Activated CD4-positive, alpha-beta T cell treated with anti-CD3 and anti-CD28 coated beads, Interleukin-2, amount 50 U/mL, for 48 hours (primary cell): ENCODE data around the gene UNC45A.
"Not testable (repeated sequence)": the region's sequence is repeated elsewhere in the genome, so short reads cannot be mapped to it uniquely, and the experiment has no call there.

Experiments used
- DNase-seq, 2 experiments: peaks; one replicate each; pipeline ENCODE4 v3.0.0-alpha.2; 2020

UNC45A gene

DNA sequence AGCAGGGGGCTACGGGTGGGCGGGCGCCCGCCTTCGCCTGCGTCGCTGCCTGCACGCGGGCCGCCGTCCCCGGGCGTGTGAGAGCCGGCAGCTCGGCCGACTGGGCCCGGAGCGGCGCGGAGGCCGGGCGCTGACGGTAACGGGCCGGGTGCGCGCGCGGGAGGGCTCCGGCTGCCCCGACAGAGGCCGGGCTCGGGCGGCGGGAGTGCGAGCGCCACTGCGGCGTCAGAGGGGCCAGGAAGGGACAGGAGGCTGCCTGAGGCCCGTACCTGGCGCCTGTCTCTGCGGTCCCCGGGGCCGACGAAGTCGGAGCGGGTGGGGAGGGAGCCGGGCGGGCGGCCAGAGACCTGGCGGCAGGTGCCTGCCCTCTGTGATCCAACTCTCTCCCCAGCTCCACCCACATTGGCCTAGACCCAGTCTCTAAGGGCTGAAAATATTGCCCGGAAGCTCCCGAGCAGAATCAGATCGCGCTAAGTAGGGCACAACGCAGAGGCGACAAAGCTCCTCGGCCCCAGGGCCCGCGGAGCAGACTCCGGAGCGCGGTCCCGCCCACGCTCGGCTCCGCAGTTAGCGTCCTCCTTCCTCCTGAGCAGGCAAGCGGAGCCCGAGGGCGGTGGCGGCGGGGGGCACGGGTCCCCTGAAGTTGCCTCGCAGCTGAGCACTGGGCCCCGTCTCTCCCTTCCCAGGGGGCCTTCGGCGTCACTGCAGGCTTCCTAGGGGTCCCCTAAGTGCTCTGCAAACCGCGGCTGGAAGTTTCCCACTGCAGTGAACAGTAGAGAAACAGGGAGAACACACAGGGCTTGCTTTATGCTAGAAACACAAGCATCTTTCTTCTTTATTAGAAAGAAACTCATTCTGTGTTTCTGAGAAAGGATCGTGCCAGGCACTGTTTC is 32.0 kb upstream of the UNC45A start, which contains the start of gene MAN2A2:
Gene MAN2A2, plus strand, starts transcription at position 463 of the 893 bp plus-strand sequence. CDS start 906 bp downstream, outside the sequence.
- peak; percentile 83 to 86 for DNase-seq

DNA sequence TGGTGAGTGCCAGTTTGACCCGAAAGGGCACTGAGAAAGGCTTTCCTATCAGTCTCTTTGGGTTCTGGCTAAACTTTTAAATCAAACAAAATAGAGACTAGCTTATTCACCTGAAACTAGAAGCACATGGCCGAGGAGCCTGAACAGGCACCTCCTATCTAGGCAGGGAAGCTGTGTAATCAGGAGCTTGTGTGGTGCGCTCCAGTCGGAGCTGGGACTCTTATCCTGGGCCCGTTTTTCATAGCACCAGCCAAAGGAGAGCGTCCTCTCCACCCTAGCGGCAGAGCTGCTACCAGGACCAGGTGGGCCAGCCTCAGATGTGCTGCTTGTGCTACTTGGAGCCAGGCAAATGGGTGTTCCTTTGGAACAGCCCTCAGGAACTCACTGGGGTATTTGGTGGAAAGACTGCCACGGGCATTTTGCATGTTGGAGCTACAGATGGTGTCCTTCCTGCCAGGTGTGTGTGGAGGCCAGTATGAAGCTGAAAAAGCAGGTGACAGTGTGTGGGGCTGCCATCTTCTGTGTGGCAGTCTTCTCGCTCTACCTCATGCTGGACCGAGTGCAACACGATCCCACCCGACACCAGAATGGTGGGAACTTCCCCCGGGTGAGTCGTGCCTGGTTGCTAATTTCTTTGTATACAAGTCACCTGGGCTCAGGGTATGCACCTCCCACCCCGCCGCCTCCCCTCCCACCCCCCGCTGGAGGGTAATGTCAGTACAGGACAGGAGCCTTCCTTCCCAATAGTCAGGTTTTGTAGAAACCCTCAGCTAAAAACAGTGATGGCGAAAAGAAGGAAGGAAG is 31.1 kb upstream of the UNC45A start:
- DNase-seq, result peak in 1 of 2 experiments; percentile 23

DNA sequence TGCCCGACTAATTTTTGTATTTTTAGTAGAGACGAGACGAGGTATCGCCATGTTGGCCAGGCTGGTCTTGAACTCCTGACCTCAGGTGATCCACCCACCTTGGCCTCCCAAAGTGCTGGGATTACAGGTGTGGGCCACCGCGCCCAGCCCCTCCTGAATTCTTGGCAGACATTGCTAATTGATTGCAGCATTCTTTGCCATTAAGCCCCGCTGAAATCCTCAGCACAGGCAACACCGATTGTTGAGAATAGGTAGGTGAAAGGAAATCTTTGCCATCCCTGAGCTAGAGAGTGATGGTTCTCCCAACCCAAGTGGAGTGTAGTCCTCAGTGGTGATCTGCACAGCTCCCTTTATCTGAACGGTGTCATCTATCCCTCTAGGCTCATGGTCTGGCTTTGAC is 30.3 kb upstream of the UNC45A start:
- no peak for DNase-seq

DNA sequence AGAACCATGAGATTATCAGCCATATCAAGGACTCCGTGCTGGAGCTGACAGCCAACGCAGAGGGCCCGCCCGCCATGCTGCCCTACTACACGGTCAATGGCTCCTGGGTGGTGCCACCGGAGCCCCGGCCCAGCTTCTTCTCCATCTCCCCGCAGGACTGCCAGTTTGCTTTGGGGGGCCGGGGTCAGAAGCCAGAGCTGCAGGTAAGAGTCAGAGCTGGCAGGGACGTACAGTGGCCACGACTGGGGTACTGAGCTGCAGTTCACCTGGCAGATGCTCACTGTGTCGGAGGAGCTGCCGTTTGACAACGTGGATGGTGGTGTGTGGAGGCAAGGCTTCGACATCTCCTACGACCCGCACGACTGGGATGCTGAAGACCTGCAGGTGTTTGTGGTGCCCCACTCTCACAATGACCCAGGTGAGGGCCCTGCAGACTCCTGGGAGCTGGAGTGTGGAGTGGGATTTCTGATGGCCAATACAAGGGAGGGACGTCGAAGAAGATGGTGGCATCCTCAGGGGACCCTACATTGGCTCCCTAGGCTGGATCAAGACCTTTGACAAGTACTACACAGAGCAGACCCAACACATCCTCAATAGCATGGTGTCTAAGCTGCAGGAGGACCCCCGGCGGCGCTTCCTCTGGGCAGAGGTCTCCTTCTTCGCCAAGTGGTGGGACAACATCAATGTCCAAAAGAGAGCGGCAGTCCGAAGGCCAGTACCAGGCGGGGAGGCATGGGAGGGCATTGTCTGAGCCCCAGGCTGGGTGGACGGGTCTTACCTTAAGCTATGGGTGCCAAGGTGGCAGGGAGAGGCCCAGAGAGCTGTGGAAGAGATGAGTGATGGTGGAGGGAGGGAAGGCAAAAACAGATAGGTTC is 29.5 kb upstream of the UNC45A start:
- DNase-seq, result no peak

DNA sequence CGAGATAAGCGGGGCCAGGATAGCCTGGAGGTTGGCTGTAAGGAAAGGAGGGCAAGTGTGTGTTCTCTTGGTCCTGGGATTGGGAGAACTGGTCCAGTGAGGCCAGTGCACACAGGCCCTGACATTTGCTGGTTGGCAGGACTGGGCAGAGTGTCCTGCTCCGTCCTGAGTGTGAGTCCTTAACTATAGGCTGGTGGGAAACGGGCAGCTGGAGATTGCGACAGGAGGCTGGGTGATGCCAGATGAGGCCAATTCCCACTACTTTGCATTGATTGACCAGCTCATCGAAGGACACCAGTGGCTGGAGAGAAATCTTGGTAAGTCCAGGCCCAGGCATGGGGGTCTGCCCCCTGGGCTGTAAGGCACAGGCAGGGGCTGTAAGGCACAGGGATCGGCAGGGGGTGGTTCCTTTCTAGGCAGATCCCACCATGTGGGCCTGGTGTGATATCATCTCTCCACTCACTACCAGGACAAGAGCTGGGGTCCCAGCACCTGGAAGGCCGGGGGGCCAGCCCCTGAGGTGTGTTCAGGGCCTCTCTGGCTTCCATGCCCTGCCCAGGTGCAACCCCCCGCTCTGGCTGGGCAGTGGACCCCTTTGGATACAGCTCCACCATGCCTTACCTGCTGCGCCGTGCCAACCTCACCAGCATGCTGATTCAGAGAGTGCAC is 28.8 kb upstream of the UNC45A start:
- DNase-seq, result no peak

DNA sequence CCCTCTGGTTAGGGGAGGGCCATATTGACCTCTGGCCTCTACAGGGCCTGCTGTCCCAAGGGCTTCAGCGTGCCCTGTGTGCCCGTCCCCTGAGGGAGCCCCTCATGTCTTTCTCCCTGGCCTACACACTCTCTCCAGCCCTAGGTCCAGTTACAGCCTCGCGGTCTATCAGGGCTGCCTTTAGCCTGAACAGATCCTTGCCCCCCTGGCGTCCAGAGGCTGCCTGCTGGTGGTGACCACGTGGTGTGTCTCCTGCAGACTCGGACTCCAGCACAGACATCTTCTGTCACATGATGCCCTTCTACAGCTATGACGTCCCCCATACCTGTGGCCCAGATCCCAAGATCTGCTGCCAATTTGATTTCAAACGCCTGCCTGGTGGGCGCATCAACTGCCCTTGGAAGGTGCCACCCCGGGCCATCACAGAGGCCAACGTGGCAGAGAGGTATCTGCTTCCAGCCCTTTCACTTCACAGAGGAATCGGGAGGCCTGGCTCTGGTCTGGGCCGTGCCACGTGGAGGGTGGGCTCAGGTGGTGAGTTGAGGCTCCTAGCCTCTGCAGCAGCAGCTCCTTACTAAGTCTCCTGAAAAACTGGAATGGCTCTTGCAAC is 27.9 kb upstream of the UNC45A start:
- DNase-seq, result no peak

DNA sequence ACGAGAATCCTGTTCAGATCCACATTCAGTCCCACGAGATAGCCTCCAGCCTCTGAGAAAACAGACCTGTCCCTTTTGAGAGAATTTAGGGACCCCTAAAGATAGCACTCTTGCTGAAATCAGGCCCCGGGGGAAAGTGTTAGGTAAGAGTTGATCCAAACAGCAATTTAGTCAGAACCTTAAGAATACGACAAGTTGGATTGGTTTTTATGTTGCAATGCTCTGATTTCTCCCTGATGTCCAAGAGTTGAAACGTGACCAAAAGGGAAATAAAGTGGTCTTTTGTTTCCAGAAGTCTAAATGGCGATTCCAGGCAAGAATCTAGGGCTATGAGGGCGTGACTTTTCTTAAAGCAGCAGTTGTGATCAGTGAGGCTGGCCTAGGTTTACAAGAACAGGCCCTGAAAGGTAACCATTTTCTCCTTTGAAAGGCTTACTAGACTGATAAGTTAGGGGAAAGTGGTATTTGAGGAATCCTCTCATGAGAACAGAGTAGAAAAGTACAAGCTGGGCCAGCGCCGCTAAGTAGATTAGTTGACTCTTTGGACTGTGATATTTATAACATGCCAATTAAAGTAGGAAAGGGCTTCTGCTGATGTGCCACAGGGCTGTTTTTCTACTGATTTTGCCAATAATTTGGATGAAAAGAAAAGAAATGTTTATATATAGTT is 27.1 kb upstream of the UNC45A start:
- DNase-seq, result no peak

DNA sequence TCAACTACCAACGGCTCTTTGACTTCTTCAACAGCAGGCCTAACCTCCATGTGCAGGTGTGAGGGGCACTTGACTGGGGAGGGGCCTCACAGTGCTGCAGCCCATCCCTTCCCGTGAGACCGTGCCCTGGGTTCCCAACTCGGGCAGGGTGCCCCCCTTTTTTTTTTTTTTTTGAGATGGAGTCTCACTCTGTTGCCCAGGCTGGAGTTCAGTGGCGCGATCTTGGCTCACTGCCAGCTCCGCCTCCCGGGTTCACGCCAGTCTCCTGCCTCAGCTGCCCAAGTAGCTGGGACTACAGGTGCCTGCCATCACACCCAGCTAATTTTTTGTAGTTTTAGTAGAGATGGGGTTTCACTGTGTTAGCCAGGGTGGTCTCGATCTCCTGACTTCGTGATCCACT is 25.6 kb upstream of the UNC45A start:
- not testable (repeated sequence) for DNase-seq

DNA sequence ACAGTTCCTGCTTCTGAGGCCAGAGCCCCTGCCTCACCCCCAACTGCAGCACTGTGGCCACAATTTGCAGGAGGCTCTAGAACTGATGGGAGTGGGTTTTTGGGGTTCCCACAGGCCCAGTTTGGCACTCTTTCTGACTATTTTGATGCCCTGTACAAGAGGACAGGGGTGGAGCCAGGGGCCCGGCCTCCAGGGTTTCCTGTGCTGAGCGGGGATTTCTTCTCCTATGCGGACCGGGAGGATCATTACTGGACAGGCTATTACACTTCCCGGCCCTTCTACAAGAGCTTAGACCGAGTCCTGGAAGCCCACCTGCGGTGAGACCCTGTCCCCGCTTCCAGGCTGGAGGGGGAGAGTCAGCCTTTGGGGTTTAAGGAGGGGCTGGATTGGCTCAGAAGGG is 25.1 kb upstream of the UNC45A start:
- DNase-seq, result no peak

DNA sequence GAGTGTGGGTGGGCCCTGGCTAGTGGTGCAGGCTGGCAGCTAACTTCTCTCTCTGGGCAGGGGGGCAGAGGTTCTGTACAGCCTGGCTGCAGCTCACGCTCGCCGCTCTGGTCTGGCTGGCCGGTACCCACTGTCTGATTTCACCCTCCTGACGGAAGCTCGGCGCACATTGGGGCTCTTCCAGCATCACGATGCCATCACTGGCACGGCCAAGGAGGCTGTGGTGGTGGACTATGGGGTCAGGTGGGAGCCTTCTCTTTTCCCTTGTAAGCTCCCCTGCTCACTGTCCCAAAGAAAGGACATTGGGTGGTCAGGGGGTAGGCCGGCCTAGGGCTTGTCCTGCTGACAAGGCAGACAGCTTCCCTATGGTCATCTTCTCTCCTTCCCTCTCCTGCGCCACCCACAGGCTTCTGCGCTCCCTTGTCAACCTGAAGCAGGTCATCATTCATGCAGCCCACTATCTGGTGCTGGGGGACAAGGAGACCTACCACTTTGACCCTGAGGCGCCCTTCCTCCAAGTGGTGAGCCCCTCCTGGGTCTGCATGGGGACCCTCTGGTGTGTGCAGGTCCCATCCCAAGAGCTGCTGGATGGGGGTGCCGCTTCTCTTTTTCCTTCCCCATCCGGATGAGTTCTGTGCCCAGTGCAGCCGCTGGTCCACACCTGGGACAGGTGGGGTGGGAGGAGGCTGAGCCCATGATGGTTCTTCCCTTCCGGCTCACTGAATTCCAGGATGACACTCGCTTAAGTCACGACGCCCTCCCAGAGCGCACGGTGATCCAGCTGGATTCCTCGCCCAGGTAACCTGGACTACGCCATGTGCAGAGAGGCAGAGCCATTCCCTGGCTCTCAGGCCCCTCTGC is 24.4 kb upstream of the UNC45A start:
- no peak for DNase-seq

DNA sequence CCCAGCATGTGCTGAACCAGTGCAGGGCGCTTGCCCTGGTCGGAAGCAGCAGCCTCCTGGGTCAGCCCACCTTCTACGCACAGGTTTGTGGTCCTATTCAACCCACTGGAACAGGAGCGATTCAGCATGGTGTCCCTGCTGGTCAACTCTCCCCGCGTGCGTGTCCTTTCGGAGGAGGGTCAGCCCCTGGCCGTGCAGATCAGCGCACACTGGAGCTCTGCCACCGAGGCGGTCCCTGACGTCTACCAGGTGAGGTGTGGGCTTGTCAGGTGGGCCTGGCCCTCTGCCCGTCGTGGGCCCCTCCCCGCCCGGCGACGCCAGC is 23.8 kb upstream of the UNC45A start:
- DNase-seq, result no peak

DNA sequence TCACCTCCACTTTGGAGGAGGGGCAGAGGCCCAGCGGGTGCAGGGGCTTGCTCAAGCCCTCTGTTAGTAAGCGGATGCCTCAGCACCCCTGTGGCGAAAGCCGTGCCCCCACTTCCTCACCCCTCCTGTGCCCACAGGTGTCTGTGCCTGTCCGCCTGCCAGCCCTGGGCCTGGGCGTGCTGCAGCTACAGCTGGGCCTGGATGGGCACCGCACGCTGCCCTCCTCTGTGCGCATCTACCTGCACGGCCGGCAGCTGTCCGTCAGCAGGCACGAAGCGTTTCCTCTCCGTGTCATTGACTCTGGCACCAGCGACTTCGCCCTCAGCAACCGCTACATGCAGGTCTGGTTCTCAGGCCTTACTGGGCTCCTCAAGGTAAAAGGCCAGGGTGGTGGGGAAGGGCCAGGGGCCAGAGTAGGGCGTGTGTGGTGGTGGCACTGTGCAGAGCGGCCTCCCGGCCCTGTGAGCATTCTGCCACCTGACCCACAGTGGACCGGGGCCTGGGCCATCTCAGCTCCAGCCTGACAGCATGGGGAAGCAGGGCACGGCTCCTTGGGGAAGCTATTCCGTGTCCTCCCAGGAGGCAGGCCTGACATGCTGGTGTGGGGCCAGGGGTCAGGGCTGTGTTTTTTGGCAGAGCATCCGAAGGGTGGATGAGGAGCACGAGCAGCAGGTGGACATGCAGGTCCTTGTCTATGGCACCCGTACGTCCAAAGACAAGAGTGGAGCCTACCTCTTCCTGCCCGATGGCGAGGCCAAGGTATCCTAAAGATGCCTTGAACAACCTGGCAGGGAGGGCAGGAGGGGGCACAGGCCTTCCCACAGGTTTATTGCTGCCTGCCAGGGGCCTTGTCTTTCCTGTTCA is 22.9 kb upstream of the UNC45A start:
- no peak for DNase-seq

DNA sequence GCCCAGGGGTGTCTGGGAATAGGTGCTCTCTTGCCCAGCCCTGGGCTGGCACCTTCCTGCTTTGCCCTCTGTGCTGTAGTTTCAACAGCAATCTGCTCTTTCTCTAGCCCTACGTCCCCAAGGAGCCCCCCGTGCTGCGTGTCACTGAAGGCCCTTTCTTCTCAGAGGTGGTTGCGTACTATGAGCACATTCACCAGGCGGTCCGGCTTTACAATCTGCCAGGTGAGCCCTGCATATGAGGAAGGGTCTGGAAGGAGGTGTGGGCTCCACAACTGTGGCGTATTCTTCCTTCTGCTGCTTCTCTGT is 22.4 kb upstream of the UNC45A start:
- no peak for DNase-seq

DNA sequence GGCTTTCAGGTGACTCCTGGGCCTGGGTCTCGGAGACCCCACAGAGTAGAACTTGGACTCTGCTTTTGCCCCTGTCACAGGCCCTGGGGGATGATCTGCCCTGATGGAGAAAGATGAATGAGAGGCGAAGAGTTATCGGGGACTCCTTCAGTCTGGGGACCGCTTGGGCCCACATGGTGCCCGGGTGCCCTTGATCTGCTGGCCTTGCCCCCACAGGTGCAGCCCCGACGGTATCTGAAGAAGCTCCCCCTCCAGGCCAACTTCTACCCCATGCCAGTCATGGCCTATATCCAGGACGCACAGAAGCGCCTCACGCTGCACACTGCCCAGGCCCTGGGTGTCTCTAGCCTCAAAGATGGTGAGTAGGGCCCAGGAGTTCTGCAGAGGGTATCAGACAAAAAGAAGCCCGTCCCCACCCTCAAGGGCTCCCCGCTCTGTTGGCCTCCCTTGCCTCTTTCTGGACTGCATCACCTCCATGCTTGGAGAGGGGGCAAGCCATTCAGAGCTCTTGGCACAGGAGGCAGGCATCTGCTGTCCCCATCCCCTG is 21.6 kb upstream of the UNC45A start:
- no peak for DNase-seq

DNA sequence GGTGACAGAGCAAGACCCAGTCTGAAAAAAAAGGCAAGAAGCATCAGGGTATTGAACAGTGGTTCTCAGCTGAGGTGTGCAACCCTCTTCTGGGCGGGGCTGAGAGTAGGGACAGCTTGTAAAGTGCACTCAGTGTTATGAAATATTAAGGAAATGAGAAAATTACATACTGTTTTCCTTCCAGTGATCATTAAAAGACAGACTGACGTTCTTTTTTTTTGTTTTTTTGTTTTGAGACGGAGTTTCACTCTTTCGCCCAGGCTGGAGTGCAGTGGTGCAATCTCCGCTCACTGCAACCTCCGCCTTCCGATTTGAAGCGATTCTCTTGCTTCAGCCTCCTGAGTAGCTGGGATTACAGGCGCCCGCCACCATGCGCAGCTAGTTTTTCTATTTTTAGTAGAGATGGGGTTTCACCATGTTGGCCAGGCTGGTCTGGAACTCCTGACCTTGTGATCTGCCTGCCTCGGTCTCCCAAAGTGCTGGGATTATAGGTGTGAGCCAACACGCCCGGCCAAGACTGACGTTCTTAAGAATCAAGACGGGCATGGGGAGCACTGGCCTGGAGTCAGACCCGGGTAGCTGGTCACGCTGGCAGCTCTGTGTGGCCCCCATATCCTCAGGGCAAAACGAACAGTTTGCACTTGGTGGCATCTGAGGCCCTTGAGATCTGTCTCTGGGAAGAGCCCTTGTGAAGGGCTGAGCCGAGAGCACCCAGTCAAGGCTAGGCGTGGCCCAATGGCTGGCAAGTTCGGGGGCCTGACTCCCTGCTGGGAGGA is 20.6 kb upstream of the UNC45A start:
- DNase-seq, result no peak

DNA sequence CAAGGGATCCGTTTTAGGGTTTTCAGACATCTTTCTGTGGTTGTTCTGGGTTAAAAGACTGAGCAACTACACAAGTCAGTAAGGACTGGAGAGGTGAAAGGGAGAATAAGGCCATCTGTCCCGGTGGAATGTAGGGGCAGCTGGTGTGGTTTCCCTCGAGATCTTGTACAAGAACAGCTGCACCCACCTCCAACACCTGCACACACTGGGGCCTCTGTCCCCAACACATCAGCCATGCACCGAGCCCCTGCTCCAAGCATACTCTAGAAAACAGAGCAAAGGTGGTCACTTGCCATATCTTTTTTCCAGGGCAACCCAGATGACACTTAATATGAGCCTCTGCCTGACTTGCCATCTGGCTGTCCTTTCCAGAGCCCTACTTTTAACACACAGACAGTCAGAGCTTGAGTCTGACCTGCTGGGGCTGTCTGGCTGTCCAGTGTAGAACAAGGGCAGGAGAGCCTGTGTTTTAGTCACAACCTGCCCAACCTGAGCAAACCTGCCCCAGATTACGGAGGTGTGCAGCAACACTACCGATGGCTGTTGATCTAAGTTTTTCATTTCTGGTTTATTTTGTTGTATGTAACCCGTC is 19.8 kb upstream of the UNC45A start:
- DNase-seq, result no peak

DNA sequence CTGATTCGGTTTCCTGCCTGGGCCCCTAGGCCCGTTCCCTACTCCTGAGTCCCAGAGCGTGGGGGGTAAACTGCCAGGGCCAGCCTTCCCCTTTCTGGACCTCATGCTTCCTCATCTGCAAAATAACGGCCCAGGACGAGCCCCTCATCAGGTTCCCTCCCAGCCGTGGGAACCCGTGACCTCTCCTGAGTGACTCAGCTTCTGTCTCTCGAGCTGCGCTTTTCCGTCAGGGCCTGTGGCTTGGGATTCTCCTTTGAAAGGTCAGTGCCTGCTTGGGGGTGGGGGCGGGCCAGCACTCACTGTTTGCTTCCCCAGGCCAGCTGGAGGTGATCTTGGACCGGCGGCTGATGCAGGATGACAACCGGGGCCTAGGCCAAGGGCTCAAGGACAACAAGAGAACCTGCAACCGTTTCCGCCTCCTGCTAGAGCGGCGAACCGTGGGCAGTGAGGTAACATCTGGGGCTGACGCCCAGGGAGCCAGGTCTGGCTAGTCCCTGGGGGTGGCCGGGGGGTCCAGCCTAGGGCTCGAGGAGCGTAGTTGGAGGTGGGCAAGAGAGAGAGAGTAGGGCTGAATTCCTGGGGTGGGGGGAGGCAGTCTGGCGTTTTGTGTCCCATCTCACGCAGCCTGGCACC is 19.2 kb upstream of the UNC45A start:
- DNase-seq, result no peak

DNA sequence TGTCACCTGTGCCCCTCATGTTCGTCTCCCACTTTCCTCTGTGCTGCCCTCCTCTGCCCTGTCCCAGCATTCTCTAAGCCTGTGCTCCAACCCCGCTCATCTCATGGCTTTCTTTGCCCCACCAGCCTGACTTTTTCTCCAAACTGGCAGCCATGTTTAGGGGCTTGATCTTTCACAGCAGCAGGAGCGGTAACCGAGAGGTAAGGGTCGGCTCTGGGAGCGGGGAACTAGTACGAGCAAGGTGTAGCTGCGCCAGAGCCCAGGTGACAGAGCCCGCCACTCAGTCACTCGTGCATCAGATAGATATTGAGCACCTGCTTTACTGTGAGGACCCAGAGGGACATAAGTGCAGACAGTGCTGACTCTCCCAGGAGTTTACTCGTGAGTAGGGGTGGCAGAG is 18.6 kb upstream of the UNC45A start:
- DNase-seq, result no peak
